ENCODE data around the gene CBL. TPM values are rescaled to one million over a fixed set of nuclear protein-coding genes. Genes with fewer than 3 reads are reported as not detected.

Gene CBL
- total RNA-seq, 2 experiments from 2014 or later: 27.0 to 27.5 TPM

DNA sequence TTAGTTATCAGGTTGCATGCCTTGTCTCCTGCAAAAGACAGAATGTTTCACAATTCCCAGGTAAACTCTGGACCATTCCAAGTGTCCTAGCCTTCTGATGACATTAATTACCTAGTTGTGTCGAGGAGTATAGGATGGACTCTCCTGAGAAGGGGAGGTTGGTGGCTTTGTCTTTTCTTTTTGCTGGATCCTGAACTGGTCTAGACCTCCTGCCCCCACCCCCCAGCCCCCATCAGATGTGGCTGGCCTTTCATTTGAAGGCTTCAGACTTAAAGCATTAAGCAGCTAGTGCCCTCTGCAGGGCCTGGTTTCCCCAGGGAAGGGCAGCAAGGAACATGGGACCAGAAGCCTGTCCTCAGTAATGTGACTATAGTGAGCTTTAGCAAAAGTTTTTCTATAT is 101.1 kb downstream of the CBL start:
- CTCF ChIA-PET: interaction anchor here (1.0 to 7.2 kb wide), 9 partner anchors 8 to 101 kb away, joined by 3 to 77 read pairs (median 4); partner anchors contain the start of genes CBL and MCAM
- intact Hi-C loops (cut with micrococcal nuclease): no loop called here
- ATAC-seq (no peak), DNase-seq (no peak)
- POLR2A ChIA-PET: interaction anchor here (0.6 to 2.6 kb wide), 9 partner anchors 8 to 212 kb away, joined by 3 to 11 read pairs (median 4); partner anchors contain the start of genes CBL and MCAM
- Mint-ChIP-seq H3K27me3 (no peaks in the 10 kb centered on the region), H3K9me3 (no peaks in the 10 kb centered on the region), H3K4me1 (ENCODE audit: low read depth) (peaks cover 25% of the 10 kb centered on the region), H3K4me3 (no peak overlapping the region), H3K36me3 (ENCODE audit: low read depth) (peaks cover 22% of the 10 kb centered on the region), H3K27ac (peak overlapping the region; percentile 91)
- TF ChIP-seq, protein P1, sequence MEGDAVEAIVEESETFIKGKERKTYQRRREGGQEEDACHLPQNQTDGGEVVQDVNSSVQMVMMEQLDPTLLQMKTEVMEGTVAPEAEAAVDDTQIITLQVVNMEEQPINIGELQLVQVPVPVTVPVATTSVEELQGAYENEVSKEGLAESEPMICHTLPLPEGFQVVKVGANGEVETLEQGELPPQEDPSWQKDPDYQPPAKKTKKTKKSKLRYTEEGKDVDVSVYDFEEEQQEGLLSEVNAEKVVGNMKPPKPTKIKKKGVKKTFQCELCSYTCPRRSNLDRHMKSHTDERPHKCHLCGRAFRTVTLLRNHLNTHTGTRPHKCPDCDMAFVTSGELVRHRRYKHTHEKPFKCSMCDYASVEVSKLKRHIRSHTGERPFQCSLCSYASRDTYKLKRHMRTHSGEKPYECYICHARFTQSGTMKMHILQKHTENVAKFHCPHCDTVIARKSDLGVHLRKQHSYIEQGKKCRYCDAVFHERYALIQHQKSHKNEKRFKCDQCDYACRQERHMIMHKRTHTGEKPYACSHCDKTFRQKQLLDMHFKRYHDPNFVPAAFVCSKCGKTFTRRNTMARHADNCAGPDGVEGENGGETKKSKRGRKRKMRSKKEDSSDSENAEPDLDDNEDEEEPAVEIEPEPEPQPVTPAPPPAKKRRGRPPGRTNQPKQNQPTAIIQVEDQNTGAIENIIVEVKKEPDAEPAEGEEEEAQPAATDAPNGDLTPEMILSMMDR (IDR thresholded peaks at IDR 0.05): no peak

DNA sequence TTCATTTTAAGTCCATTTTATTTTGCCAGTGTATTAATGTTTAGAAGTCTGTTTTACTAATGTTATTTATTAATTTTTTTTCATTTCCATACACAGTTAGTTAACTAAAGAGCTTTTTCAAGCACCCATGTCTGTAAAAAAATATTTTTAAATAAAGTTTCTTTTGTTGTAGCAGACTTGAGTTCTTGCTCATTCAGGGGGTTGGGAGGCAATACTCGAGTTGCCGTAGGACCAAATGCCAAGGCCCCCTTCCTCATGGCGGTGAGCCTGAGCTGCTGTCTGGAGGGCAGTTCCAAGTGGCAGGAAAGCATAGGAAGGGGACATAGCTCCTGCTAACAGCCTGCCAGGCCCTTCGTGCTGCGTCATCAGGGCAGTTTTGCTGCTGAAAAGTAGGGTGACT is 101.8 kb downstream of the CBL start:
- intact Hi-C loops (cut with micrococcal nuclease): no loop called here
- Mint-ChIP-seq H3K9me3 (no peaks in the 10 kb centered on the region), H3K27me3 (no peaks in the 10 kb centered on the region), H3K4me3 (no peak overlapping the region), H3K4me1 (ENCODE audit: low read depth) (peaks cover 25% of the 10 kb centered on the region), H3K27ac (no peak overlapping the region), H3K36me3 (ENCODE audit: low read depth) (peaks cover 18% of the 10 kb centered on the region)
- TF ChIP-seq, protein P1 (IDR thresholded peaks at IDR 0.05): no peak
- DNase-seq (no peak), ATAC-seq (no peak)
- ChIA-PET POLR2A (interaction anchor here (0.9 to 2.6 kb wide), 6 partner anchors 9 to 110 kb away, joined by 3 to 11 read pairs (median 4); partner anchors contain the start of gene CBL), CTCF (interaction anchor here (0.7 to 7.2 kb wide), 6 partner anchors 11 to 102 kb away, joined by 3 to 77 read pairs (median 8); partner anchors contain the start of gene CBL)

GRCh38 chr11:119309411-119309810 is 103.3 kb downstream of the CBL start:
- peaks cover 6% of the 10 kb centered on the region for H3K36me3 Mint-ChIP-seq (ENCODE audit: low read depth)
- H3K9me3 Mint-ChIP-seq: no peaks in the 10 kb centered on the region
- no peak overlapping the region for H3K27ac Mint-ChIP-seq
- ChIA-PET POLR2A (interaction anchor here (0.7 to 2.0 kb wide), 5 partner anchors 9 to 16 kb away, joined by 3 to 9 read pairs (median 4); no protein-coding TSS in a partner anchor), CTCF (interaction anchor here (0.7 to 7.2 kb wide), 4 partner anchors 10 to 28 kb away, joined by 3 to 77 read pairs (median 10); no protein-coding TSS in a partner anchor)
- ATAC-seq (no peak), DNase-seq (no peak)
- H3K4me1 Mint-ChIP-seq (ENCODE audit: low read depth): peaks cover 23% of the 10 kb centered on the region
- no peaks in the 10 kb centered on the region for H3K27me3 Mint-ChIP-seq
- TF ChIP-seq, protein P1 (IDR thresholded peaks at IDR 0.05): no peak
- intact Hi-C loops (cut with micrococcal nuclease): no loop called here
- no peak overlapping the region for H3K4me3 Mint-ChIP-seq

DNA sequence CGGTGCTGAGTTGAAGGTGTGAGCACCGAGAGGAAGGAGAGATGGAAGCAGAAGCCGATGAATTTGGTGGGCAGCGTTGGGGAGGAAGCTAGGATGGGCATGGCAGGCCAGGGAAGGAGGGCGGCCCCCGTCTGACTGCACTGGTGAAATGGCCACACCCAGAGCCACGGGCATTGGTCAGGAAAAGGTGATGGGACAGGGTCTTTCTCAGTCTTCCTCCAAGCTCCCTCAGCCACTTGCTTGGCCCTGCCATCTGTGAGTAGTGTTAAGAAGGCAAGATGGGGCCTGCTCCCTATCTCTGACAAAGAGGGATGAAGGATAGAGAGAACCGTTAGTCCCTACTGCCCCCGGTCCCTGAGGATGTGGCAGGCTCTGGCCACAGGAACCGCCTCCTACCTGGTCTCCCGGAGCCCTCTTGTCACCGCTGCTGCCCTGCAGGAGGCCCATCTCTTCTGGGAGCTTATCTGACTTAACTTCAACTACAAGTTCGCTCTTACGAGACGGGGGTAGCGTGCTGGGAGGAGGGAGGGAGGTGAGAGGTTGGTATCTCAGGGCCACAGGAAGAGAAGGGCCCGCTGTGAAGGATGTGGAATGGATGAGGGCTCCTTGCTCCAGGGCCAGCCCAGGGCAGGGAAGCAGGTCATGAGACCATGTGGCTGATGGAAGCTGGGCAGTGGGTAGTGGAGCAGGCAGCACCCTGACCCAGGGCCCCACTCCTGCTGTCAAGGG is 104.0 kb downstream of the CBL start:
- POLR2A ChIA-PET: interaction anchor here (0.7 to 2.0 kb wide), 2 partner anchors 9 to 11 kb away, joined by 4 to 9 read pairs; no protein-coding TSS in a partner anchor
- Mint-ChIP-seq H3K9me3 (no peaks in the 10 kb centered on the region), H3K27me3 (no peaks in the 10 kb centered on the region), H3K36me3 (ENCODE audit: low read depth) (peaks cover 5% of the 10 kb centered on the region), H3K27ac (no peak overlapping the region), H3K4me3 (no peak overlapping the region), H3K4me1 (ENCODE audit: low read depth) (peaks cover 24% of the 10 kb centered on the region)
- CTCF ChIA-PET: interaction anchor here (1.4 to 7.2 kb wide), 3 partner anchors 9 to 27 kb away, joined by 3 to 77 read pairs (median 17); no protein-coding TSS in a partner anchor
- no peak for DNase-seq
- ATAC-seq: no peak
- TF ChIP-seq, protein P1 (IDR thresholded peaks at IDR 0.05): no peak
- intact Hi-C loops (cut with micrococcal nuclease): no loop called here

DNA sequence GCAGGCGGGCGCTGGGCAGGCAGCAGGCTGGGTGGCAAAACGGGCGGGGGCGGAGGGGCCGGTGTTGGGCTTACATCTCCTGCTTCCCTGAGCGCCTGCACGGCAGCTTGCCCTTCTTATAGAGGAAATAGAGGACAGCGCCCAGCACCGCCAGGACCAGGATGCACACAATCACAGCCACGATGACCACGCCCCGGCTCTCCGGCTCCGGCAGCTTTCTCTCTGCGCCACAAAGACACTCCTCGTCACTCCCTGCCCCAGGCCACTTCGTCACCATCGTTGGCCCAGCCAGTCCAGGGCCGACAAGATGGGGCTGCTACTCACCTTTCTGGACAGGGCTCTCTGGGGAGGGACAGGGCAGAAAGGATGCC is 104.5 kb downstream of the CBL start:
- Mint-ChIP-seq H3K36me3 (ENCODE audit: low read depth) (peaks cover 2% of the 10 kb centered on the region), H3K27me3 (peaks cover 3% of the 10 kb centered on the region), H3K4me3 (no peak overlapping the region), H3K9me3 (no peaks in the 10 kb centered on the region), H3K27ac (no peak overlapping the region), H3K4me1 (ENCODE audit: low read depth) (peaks cover 24% of the 10 kb centered on the region)
- TF ChIP-seq, protein P1 (IDR thresholded peaks at IDR 0.05): no peak
- intact Hi-C loops (cut with micrococcal nuclease): no loop called here
- CTCF ChIA-PET: interaction anchor here (1.4 to 7.2 kb wide), 2 partner anchors 8 to 12 kb away, joined by 3 to 77 read pairs; no protein-coding TSS in a partner anchor
- no peak for ATAC-seq
- POLR2A ChIA-PET: interaction anchor here (2.0 kb wide), 1 partner anchor 10 kb away, joined by 9 read pairs; no protein-coding TSS in a partner anchor
- no peak for DNase-seq
